Vagina (tissue), 2 donors: ENCODE data around the gene PAWR. TPM values are rescaled to one million over a fixed set of nuclear protein-coding genes. Genes with fewer than 3 reads are reported as not detected.

Experiments used
- DNase-seq, 2 donors: peaks; one replicate each; pipeline ENCODE4 v3.0.0-alpha.2; 2017; ENCODE audit errors: extremely low spot score in 2 of 2
- H3K27ac ChIP-seq: fragments of 200-600 bp; sonication (generic); one replicate; pipeline ENCODE4 v1.5.1; 2019
- H3K27me3 ChIP-seq: fragments of 200-600 bp; sonication (generic); one replicate; pipeline ENCODE4 v1.5.1; 2019
- H3K36me3 ChIP-seq, 2 donors: fragments of 200-600 bp; sonication (generic); one replicate each; pipeline ENCODE4 v1.5.1; 2017 to 2019
- H3K4me1 ChIP-seq: fragments of 200-600 bp; sonication (generic); one replicate; pipeline ENCODE4 v1.5.1; 2019
- H3K4me3 ChIP-seq, 2 donors: fragments of 200-600 bp; sonication (generic); 1 replicate in 1 of 2; 2 replicates in 1 of 2; pipeline ENCODE4 v1.5.1; 2016 to 2019
- H3K9me3 ChIP-seq: fragments of 200-600 bp; sonication (generic); one replicate; pipeline ENCODE4 v1.5.1; 2019
- CTCF ChIP-seq, 3 experiments: fragments of 450-650 bp in 2 of 3; fragments of 200-600 bp in 1 of 3; sonication (generic) in 1 of 3; IDR thresholded peaks; one replicate each; pipeline ENCODE4 v1.5.1; 2017 to 2019; ENCODE audit warnings: antibody characterized with exemption in 3 of 3, mild to moderate bottlenecking in 2 of 3, moderate library complexity in 2 of 3
- POLR2A ChIP-seq, 2 donors: fragments of 450-650 bp; IDR thresholded peaks; one replicate each; pipeline ENCODE4 v1.6.1; 2017; ENCODE audit warnings: antibody characterized with exemption in 2 of 2, mild to moderate bottlenecking in 2 of 2, moderate library complexity in 2 of 2
- POLR2AphosphoS5 ChIP-seq, 2 donors: sonication (generic); formaldehyde crosslinking; IDR thresholded peaks; one replicate each; pipeline ENCODE4 v1.9.0; 2017; ENCODE audit warnings: antibody characterized with exemption in 2 of 2, mild to moderate bottlenecking in 2 of 2, low read depth in 1 of 2; ENCODE audit not compliant: insufficient read depth in 1 of 2
- intact Hi-C: fragments of 100-400 bp; cut with DNase I; formaldehyde crosslinking; loops from one replicate; pipeline ENCODE4 v1.15.1; 2023
- total RNA-seq: library from RNA; depleted of rRNA; stranded (reverse); fragments of >200 nt; gene quantifications from one replicate; pipeline ENCODE4 v1.2.3, GENCODE V29; 2016

PAWR gene
- total RNA-seq, 1 donor from 2014 or later: 103 TPM

- intact Hi-C loops: no loop called here
Observed at GRCh38 chr12:79537675-79538074, 153.1 kb downstream of the PAWR start.

GRCh38 chr12:79535751-79536150, 155.0 kb downstream of the PAWR start:
- no peak for DNase-seq
- no peak for TF ChIP-seq CTCF (IDR thresholded peaks at IDR 0.05)
- no peak for TF ChIP-seq POLR2A (IDR thresholded peaks at IDR 0.05)
- no peak for TF ChIP-seq POLR2AphosphoS5 (IDR thresholded peaks at IDR 0.05; ENCODE audit: insufficient read depth in 1 of 2, low read depth in 1 of 2)
- intact Hi-C loops: no loop called here
- Histone ChIP-seq H3K4me1 (no peaks in the 10 kb centered on the region), H3K36me3 (no peaks in the 10 kb centered on the region), H3K4me3 (no peak overlapping the region), H3K9me3 (no peaks in the 10 kb centered on the region), H3K27ac (no peak overlapping the region), H3K27me3 (no peaks in the 10 kb centered on the region)

More at GRCh38 chr12:79537675-79538074, 153.1 kb downstream of the PAWR start:
- Histone ChIP-seq H3K9me3 (no peaks in the 10 kb centered on the region), H3K4me3 (no peak overlapping the region), H3K4me1 (no peaks in the 10 kb centered on the region), H3K27me3 (no peaks in the 10 kb centered on the region), H3K36me3 (no peaks in the 10 kb centered on the region), H3K27ac (no peak overlapping the region)
- no peak for DNase-seq
- TF ChIP-seq POLR2A (IDR thresholded peaks at IDR 0.05): no peak
- no peak for TF ChIP-seq POLR2AphosphoS5 (IDR thresholded peaks at IDR 0.05; ENCODE audit: insufficient read depth in 1 of 2, low read depth in 1 of 2)
- no peak for TF ChIP-seq CTCF (IDR thresholded peaks at IDR 0.05)

Other genes with a start within 250 kb of the PAWR start
- 95.8 TPM for gene PPP1R12A, start 244.1 kb upstream of the PAWR start, total RNA-seq